Midbrain (tissue), 1 donor: ENCODE data around the gene PARS2.
A peak's percentile ranks its signal among the peaks of the same experiment; 100 is the strongest.

Experiments
- DNase-seq: peaks from one replicate; lab custom pipeline; 2025; lab: John Stamatoyannopoulos, UW

PARS2 gene

DNA sequence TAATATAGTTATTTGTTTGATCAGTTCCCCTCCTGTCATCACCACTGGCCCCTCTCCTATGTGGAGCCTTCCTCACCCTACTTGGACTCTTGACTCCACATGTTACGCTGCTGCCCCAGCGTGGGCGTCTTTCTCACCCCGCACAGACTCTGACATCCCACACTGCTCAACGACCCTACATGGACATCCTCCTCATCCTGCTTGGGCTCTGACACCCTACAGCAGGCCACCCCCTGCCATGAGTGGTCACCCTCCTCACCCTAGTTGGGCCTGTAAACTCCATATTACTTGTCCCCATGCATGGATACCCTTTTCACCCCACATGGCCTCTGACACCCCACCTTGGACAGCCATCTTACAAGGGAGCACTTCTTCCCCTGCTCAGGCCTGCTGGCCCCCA, 27.6 kb downstream of the PARS2 start:
- DNase-seq, result no peak

DNA sequence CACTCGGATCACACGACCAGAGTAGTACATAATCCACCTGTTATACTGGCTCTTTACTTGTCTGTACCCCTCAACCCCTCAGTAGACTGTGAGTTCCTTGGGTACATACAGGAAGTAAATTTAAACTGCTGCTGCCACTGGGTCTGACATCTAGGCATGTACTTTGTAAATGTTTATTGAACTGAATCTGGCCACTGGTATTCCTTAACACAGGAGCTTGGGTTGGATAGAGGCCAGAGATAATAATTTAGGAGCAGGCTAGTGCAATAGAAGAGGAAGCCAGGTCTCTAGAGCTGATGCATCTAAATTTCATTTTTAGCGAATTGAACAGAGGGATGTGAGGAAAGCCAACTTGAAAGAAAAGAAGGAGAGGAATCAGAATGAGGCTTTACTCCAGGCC, 36.3 kb downstream of the PARS2 start:
- DNase-seq, result no peak

DNA sequence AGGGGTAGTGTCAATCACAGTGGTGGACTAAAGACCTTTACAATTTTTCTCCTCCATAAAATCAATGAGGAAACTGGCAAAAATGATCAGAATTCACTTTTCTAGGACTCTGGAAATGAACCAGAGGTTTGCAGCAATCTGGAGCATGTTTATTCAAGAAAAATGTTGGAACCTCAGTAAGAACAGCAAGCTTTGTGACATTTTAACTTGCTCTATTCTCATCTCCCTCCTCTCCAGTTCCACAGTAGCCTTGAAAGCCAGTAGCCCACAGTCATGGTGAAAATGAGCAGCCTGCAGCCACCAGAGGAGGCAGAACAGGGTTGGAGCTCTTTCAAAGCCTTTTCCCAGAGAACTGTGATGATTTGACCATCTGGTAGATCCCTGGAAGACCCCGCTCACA, 39.6 kb downstream of the PARS2 start:
- DNase-seq, result no peak

DNA sequence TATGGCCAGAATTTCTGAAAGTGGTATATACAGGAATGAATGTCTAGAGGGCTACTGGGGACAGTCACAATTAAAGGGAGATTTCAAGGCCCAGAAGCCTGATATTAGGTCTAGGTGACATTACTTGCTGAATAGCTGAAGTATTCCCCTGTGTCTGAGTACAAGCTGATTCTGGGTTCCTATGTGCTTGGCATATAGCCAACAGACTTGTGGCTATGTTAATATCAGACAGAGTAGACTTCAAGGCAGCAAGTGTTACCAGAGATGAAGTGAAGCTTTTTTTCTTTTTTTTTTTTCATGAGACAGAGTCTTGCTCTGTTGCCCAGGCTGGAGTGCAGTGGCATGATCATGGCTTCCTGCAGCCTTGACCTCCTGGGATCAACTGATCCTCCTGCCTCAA, 40.3 kb downstream of the PARS2 start:
- no peak for DNase-seq

DNA sequence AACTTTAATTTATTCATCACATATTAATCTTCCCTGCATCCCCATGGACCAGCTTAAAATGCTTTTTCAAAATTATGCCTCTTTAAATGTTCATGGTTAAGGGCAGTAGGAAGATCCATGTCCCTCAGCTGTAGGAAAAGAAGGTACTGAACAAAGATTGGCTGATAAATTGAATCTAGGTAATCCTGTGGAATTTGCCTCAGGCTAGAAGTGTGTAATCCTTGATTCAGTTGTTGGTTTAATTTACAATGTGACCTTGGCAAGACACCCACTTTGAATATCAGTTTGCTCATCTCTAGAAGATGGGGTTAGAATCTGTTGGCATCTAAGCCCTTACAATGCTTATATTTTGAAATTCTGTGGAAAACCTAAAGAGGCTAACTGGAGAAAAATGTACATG, 42.6 kb downstream of the PARS2 start:
- DNase-seq, result no peak

DNA sequence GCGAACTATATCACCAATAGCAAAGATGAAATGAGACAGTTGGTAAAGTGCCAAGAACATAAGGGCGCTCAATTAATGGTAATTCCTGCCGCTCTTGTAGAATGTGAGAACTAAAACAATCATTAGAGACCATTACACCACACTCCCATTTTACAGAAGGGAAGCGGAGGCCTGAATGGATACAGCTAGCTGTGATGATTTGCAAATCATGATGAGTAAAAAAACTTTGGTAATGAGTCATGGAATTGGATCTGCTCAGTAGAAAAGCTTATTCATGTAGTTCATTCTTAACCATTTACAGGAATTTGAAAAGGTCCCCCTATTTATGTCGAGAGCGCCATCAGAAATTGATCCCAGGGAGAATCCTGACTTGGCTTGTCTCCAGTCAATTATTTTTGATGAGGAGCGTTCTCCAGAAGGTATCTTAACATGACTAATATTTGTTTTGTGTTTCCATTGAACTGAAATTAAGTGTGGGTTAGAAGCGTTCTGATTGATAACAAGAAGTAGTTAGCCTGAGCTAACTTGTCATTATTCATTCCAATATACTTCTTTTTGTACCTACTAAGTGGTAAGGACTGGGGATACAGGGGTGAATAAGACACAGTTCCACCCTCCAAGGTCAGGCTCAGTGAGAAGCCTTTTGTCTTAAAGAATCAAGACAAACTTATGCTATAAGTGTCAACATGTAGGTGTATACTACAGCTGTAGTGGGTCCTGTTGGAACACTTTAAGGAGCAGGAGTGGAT, 47.9 kb downstream of the PARS2 start:
- no peak for DNase-seq

DNA sequence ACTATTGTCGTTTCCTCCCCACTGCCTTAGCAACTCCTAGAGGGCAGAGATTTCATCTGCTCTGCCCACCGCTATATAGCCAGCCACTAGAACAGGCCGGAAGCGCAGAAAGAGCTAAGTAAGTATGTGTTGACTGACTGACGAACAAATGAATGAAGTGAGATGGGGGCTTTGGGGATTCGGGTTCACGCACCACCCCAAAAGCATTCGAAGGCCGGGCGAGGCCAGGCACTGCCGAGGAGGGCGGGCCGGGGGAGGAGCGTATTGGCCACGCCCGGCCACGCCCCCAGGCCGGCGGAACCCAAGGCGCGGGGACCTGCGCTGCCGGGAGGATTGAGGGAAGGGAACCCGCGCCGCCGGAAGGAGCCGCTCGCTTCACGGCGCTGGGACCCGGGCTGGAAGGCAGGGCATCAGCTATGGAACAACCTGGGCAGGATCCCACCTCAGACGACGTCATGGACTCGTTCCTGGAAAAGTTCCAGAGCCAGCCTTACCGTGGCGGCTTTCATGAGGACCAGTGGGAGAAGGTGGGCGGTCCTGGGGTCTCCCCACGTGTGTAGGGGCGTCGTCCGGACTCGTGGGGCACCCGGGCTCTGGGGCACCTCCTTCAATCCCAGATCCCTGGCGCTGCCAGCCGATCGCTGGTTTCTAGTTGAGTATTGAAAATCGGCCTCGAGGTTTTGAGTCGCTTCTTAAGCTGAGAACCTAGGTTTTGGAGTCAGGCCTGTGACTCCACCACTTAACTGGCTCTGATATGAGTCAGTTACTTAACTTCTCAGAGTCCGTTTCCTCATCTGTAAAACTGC, 48.6 kb downstream of the PARS2 start, which contains the start of gene TTC4:
TSS of gene TTC4 (plus strand) at position 369 of the 806 bp plus-strand sequence. CDS start at position 417, 48 bp downstream.
- peak; percentile 89 for DNase-seq

DNA sequence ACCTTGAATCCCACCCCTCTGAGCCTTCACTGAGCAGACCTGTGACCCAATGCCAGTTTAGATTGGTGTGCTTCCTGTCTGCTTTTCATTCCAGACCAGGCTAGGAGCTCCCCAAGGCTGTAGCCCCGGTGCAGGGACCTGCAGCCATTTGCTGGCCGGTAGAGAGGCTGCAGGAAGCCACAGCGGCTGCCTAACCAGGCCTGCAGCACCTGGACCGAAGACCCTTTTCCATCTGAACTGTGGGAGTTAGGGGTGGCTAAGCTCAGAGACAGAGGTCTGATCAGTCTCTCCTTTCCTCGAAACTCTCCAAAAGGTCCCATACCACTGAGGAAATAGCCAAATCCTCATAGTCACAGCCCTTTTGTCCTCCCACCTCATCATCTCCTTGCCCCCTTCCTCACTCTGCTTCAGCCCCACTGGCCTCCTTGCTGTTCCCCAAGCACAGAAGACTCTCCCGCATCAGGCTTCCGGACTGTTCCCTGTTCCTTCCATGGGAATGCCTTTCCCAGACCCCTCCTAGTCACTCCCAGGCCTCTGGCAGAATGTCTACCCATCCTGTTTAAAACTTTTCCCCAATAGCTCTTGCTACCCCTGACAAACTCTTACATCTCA, 49.3 kb downstream of the PARS2 start:
- no peak for DNase-seq

DNA sequence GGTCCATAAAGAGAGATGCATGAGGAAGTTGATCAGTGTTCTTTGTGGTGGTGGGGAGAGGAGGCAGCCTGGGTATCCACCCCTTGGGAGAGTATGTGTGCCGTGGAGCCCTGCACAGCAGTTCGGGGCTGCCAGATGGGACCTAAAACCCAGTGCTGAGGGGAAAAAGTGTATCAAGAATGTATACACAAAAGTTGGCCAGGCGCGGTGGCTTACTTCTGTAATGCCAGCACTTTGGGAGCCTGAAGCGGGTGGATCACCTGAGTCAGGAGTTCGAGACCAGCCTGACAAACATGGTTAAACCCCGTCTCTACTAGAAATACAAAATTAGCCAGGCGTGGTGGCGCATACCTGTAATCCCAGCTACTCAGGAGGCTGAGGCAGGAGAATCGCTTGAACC, 52.8 kb downstream of the PARS2 start:
- no peak for DNase-seq

DNA sequence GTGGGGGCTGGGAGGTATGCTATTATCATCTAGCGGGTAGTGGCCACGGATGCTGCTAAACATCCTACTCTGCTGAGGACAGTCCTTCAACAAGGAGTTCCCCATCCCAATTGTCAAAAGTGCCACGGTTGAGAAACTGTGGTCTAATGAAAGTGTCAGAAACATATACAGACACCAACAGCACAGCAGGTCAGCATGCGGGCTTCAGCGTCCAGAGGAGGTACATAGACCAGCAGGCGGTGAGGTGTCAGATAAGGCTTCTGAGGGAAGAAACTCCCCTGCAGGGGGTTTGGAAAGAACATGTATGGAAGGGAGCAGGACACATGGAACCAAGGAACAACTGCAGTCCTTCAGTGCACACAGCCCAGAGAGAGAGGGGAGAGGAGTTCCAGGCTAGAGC, 53.5 kb downstream of the PARS2 start:
- no peak for DNase-seq

DNA sequence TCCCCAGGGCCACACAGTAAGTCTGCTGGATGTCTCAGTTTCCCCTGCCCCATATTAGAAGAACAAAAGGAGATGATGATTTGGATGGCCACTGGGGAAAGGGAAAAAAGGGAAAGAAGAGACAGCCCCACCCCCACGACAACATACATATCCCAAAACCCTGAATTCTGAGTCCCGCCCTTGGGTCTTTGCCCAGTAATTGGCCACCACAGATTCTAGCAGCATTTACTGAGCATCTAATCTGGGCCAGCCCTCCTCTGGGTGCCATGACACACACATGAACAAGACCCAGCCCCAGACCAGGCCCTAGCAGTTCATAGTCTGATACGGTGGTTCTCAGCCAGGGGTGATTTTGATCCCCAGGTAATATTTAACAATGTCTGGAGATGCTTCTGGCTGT, 53.9 kb downstream of the PARS2 start:
- DNase-seq, result no peak

DNA sequence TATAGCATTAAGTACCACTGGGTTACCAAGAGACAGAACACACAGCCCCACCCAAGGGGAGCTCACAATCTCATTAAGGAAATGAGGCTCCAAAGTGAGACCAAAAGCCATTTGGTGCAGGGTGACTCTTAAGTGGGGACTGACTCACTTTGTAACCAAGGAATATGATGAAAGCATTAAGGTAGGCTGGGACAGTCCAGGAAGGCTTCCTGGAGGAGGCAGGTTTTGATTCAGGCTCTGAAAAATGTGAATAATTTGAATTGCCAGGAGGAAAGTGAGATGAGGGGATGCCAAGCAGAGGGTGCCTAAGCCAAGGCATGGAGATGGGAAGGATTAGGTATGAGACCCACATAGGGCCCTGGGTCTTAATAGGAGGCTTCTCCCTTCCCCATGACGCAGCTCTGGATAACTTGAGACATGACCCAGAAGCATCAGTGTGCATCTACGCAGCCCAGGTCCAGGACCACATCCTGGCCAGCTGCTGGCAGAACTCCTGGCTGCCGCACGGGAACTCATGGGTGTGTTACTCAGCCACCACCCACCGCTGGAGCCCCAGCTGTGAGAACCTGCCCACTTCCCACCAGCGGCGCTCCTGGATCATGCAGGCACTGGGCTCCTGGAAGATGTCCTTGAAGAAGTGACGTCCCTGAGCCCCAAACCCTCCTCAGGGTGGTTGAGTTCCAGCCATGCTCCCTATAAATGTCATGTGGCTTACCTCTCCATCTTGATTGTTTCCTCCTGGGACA, 54.6 kb downstream of the PARS2 start:
- DNase-seq, result no peak

DNA sequence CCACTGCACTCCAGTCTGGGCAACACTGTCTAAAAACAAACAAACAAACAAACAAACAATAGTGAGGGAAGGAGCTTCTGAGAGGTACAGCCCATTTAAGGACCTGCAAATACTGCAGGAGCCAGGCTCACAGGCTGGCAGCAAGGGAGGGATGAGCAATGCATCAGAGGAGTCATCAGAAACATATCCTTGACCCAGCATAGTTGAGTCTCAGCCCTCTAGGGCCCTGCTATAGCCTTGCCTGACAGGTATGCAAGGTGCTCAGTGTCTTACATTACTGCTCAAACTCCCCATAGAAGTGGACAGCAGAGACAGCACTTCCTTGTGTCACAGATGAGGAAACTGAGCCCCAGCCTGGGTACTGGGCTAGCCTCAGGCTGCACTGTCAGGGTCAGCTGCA, 55.9 kb downstream of the PARS2 start:
- no peak for DNase-seq
